GM18517 (cell line): ENCODE results near the gene ZNF831.

Experiments used
- ATAC-seq: cut with Tn5 transposase; IDR thresholded peaks from one replicate; pipeline ENCODE4 v1.9.1; 2021; ENCODE audit warnings: mild to moderate bottlenecking, moderate library complexity; ENCODE audit not compliant: unreplicated experiment

ZNF831 gene

DNA sequence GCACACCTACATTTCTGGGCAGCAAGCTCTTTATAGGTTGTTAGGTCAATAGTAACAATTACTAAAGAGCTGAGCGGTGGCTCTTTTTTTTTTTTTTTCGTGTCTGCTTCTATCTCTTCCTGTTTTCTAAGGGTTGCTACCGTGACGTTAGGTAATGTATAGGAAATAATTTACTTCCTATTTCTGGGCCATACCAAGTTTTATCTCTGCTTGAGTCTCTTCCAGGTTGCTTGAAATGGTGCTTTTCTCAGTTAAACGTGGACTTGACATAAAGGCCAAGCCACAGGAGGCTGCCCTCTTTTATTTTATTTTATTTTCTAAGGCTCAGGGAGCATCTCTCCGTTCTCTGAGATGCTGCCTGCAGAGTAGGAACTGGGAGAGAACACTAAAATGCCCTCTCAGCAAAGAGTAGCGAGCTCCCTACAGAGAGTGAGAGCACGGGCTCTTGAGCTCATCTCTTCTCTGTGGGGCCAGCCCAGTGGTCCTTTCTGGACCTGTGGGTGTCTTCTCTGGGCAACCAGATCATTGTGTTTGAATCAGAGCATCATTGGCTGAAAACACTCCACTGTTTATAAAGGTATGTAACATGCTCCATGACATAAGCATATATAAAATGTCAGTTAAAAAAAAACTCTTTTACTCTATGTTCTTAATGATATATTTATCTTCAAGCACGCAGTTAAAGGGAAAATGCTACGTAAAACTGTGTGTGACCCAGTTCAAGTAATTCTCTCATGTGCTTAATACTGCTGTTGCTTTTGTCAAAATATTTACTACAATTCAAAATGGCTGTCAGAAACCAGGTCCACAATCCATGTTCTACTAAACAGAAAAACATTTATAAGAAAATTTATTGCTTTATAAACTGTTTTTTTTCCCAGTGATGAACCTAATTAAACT lies at the start of gene ZNF831:
Gene ZNF831, plus strand, starts transcription at position 191 of the 900 bp plus-strand sequence. CDS start 27,199 bp downstream, outside the sequence.
- ATAC-seq = no peak

DNA sequence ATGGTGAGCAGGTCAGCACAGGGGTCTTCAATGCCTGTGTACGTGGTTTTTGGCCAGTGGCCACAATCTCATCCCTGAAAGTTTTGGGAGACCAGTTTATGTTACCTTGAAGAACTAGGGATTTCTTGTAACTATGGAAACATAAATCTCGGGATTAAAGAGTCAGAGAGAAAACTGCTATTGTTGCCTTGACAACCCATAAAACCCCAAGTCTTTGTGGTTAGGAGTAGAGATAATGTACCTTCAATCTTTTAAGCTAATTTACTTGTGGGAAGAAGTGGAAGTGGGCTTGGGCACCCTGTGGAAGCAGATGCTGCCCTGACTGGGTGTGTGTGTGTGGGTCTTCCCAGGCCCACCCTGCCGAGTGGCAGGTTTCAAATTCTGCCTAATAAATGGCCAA lies 46.1 kb upstream of the ZNF831 start:
- no peak for ATAC-seq

DNA sequence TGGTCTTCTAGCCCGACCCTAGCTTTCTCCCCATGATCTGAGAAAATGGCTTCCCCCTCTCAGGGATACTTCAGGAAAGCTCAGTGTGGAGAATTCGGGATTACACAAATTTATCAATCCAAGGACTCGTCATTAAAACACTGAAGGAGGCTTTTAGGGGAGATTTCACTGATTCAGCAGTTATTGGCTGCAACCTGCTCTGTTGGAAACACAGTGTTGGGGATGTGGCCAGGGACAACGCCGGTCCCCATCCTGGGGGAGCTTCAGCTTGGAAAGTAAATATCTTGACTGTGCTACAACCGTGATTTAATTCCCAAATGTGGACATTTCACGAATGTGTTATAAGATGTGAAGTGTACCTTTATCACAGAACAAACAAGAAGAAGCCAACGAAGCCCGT lies 44.8 kb upstream of the ZNF831 start:
- no peak for ATAC-seq

DNA sequence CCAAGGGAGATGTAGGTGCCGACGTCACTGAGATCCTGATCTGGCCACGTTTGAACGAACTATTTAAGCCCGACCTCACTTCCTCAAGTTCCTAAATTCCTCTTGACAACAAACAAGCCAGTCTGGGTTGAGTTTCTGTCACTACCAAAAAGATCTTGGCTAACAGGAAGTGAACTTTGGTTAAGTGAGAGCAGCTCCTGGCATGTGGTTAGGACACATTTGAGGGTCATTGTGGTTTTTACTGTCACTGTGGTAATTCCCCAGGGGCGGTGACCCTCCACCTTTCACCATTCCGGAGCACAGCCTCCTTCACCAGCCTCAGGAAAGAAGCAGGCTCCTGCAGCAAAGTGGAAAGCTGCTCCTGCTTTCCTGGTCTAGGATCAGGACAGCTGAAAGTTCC lies 43.1 kb upstream of the ZNF831 start:
- no peak for ATAC-seq

DNA sequence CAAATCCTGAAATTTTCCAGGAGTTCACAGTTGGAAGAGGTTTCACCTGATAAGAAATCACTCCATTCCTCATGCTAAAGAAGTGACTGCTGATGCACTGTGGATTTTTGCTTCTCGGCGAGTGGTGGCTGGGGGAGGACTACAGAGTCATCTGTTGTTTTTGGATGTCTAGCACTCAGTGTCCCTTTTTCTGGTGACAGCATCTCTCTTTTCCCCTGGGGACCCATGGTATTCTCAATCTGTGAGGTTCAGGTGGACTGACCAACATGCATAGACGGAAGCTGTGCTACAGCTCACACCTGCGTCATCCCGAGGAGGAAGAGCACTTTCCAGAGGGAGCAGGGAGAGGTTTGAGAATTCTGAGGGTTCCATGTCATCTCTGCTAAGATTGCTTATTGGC lies 42.7 kb upstream of the ZNF831 start:
- no peak for ATAC-seq

DNA sequence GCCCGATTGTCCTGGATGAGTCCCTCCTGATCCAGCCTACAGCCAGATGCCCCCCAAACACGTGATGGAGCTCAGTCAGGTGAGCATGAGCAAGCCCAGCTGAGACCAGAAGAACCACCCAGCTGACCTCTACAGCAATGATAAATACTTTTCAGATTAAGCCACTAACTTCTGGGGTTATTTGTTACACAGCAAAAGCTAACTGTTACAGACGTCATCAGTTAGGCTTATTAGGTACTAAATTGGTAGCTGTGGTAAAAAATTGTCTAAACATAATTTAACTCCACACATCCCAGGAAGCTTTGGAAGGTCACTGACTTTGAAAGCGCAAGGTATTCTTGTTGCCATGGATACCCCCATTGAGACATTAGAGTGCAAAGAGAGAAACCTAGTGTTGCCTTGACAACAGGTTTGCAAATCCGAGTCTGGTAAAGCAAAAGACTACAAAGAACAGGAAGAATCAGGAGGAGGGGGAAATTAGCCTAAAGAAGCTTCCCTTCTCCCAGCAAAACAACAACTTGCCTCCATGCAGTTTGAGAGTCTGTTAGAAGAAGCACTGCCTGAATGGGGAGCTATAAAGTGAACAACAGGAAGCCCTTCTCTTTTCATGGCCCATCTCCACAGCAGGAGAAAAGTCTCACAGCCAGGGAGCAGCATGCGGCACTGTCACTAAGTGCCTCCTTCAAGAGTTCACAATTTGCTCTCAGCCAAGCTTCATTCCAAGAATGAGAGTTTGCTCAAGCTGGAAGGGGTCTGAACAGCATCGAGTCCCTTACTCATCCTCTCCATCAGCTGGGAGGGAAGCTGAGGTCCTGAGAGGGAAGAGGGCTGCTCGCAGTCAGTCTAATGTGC lies 41.7 kb upstream of the ZNF831 start:
- ATAC-seq = no peak

DNA sequence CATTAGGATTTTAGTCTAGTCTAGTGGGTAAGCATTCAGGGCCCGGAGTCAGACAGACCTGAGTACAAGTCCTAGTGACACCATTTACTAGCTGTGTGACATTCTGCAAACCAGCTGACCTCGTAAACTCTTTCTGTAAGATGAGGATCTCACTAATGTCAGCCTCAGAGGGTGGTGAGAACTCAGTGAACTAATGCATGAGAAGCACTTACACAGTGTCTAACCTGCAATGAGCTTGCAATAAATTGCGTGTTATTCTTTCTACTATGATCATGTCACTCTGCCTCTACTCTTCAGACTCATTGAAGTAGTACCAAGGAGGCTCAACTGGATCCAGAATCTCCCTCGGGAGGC lies 41.1 kb upstream of the ZNF831 start:
- ATAC-seq = no peak

DNA sequence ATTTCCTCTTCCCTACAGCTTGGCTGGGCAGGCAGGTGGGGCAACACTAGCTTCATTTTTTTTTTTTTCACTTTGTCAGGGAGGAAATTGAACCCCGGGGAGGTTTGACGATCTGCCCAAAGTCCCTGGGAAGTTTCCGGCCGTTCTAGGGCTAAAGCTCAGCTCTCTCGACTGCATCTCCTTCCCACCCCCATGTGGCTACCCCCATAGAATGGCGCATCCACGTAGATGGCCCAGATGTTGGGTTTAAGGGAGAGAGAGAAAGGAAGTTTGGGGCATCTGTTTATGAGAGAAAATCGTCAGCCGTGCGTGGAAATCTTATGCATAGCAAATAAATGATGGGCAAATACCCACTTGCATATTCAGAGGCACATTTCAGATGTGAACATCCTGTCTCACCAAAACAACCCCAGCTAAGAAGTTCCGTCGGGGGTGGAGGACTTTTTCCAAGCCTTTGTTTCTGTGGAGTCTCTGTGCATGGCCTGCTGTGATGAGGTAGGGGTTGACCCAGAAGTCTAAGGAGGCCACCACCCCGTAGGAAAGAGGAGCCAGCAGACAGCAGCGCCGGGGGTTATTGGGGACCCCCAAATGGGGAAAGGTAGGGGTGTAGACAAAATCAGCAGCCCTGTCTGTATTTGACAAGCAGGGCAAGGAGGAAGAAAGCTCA lies 40.5 kb upstream of the ZNF831 start:
- no peak for ATAC-seq

DNA sequence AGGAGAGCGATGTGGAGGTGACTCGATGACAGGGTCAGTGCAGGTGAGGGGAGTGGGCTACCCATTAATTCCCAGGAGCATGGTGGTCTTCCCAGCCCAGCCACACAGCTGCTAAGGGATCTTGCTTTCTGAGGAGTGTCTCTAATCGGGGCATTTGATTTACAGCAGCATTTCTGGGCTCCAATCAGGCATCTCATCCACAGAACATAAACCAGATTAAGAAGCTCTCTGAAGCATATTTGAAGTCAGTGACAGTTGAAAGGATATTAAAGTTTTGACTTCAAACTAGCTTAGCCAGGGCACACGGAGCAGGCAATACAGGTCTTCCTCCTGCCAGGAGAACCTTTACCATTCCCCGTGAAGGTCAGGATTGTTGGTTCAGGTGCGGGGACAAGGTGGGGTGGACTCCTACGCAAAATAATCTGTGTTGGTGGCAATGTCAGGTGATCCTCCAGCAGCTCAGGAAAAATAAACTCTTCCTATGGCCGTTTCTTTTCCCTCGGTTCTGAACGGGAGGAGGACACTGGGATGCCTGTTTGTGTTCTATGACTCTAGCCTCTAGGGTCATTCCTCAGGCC lies 39.9 kb upstream of the ZNF831 start:
- no peak for ATAC-seq

DNA sequence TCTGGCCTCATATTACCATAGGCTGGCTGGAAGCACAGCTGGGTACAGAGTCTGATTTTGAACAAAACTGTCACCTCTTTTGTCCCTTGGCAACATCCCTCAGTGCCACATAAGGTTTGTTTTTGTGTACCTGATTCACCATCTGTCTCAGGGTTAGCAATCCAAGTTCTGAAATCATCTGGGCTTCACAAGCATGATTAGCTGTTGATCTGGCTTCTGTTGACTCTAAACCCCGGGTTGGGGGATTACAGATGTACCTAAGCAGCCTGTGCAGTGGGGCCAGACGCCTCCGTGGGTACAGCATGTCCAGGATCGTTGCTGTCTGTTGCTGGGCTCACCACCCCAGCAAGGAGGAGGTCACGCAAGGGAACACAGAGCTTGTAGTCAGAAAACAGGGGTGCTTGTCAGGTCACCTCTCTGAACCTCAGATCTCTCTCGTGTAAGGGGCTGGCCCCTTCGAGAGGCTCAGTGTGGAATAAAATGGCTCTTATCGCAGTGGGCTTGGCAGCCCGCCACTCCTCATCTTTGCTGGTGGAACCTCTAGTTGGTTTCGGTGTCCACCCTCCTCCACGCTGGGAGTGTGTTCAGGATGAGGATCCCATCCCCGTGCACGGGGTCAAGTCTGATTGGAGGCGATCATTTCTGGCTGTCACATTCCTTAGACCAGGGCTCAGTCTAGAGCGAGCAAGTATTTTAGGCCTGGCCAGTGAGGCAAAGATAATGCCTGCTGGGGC lies 39.2 kb upstream of the ZNF831 start:
- no peak for ATAC-seq

DNA sequence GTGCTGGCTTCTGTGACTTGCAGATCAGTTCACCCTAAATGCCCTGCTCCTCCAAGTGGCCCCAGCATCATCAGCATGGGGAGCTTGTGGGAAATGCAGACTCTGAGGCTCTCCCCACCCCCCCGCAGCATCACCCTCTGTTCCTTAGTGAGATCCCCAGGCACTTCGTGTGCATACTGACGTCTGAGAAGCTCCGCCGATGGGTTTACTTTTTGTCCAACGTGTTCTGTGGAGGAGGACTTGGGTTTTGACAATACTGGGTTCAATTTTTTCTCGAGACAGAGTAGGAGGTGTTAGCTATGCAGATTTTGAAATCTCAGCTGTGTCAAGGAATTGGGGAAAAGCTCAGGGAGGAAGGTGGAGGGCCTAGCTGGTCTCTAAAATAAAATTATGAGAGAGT lies 38.3 kb upstream of the ZNF831 start:
- ATAC-seq = no peak

DNA sequence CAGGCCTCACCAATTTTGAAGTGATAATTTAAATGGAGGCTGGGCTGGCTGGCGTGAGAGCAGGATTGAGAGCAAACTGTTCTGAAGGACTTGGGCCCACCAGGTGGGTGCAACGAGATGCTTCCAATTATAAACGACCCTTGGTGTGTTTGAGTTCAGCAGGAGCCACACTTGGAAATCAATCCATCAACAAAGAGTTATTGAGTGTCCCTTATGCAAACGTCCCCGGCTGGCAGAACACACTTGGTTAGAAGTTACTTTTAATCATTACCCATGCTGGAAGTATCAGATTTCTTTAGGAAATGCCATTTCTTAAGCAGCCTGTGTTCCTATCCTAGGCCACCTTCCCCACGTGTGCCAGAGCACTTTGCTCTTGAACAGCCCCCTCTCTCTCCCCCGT lies 37.8 kb upstream of the ZNF831 start:
- ATAC-seq = no peak

DNA sequence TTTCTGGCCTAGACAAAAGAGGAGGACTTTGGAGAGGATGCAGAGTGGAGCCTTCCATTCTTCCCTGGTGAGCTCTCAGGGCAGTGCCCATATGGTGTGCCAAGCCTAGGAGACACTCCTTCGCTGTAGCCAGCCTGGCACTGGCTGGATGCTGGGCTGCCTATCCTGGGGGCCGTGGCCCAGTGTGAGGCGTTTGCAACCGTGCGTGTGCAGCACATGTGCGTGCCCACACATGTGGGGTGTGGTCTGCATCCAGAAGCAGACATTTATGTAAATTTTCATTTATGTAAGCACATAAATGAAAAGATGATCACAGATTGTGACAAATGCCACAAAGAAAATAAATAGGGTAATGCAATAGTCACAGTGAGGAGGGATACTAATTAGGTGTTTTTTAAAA lies 35.8 kb upstream of the ZNF831 start:
- no peak for ATAC-seq

DNA sequence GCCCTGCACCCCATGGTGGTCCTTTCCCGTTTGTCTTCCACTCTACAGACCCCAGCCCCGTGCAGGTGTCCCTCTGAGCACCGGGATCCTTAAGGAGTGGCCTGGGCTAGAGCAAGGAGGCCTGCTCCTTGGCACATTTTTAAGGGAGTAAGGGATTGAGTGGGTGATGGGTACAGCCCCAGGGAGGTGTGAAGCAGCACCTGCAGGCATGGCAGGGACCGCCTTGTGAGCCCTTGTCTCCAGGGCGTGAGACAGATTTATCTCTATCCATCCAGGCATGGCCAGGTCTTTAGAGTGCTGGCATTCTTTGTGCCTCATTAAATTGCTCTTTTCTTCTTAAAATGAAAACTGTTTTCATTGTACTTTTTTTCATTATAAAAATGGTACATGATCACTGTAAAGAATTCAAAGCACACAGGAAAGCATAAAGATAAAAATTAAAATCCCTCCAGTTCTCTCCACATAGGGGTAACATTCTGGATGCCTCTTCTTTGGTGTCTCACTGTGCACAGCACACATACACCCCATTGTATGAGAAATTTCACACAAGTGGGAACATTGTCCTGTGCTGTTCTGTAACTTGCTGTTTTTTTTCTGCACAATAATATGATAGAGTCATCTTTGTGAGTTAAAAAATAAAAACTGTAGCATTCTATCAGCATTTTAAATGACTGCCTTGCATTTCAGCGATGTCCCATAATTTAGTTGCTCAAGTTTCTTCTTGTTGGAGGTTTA lies 31.9 kb upstream of the ZNF831 start:
- ATAC-seq = no peak

DNA sequence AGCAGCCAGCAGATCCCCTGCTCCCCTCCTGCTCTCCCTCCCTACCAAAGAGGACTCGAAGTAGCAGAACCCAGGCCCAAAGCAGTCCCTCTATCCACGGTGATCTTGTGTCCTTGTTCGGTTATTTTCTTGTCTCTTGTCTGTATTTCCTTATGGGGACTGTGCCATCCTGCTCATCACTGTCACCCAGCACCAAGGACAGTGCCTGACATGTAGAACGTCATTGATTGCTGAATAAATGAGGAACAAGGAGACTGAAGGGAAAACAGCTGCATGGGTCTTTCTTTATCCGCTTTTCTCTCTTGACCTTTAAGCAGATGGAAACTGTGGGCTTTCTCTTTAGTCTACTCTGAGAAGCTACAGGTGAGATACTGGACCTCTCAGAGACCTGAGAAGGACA lies 29.4 kb upstream of the ZNF831 start:
- ATAC-seq = no peak

DNA sequence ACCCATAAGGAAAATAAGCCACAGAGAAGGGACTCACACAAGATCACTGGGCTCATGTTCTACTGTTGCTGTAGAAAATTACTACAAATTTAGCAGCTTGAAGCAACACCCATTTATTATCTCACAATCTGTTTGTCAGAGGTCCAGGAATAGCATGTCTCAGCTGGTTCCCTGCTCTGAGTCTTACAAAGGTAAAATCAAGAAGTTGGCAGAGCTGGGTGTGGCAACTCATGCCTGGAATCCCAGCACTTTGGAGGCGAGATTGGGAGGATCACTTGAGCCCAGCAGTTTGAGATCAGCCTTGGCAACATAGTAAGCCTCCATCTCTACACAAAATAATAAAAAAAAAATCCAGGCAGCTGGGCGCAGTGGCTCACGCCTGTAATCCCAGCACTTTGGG lies 28.5 kb upstream of the ZNF831 start:
- no peak for ATAC-seq

DNA sequence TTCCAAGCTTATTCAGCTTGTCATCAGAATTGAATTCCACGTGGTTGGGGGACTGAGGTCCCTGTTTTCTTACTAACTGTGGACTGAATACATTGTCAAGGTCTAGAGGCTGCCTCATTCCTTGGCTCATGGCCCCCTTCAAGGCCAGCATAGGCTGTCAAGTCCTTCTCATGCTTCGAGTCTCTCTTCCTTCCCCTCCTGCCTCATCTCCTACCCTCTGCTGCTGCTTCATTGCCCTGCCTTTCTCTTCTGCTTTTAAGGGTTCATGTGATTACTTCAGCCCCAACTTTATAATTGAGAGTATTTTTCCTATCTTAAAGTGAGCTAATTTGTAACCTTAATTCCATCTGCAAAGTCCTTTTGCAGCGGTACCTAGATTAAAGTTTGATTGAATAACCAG lies 27.6 kb upstream of the ZNF831 start:
- ATAC-seq = no peak

DNA sequence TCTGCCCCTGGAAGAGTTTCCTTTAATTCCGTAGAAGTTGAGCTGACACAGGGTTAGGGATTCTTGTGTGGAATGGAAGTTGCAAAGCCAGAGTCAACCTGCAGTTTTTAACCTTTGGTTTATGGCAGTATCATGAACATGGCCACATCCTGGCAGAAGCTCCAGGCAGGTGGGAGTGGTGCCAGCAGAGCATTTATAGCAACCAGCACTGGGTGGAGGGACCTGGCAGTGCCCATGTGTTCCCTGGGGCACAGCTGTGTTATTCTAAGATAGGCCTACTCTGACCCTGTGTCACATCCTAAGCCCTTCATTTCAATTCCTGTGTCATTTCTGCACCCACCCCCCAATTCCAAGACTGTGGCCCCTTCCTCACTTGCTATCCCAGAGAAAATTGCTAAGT lies 26.1 kb upstream of the ZNF831 start:
- no peak for ATAC-seq

DNA sequence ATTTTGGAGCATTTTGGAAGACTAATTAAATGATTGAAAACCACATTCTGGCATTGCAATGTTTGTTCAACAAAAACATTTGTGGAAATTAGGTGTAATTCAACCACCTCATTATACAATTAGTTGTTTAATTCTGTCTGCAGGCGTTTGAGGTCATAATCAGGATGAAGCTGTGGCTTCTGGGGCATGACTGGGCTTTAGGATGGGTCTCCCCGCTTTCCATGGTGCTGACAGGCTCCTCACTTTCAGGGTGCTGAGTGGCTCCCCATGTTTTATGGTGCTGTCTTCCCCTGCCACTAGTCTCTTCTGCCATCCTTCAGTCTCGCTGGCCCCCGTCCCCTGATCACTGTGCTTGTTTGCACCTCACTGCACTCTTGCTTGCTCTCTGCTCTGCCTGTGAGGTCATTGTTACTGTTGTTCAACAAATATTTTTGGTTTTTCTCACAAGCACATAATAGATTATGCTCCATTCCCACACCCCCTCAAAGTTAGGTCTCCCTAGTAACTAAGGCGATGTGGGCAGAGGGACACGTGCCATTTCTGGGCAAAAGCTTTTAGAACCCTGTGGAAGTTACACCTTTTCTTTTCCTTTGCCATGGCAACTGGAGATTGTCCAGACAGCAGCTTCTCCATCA lies 25.4 kb upstream of the ZNF831 start:
- ATAC-seq = no peak
